Ascending aorta (tissue), 2 donors: ENCODE results near the gene RPS6KA4. TPM values are rescaled to one million over a fixed set of nuclear protein-coding genes. Genes with fewer than 3 reads are reported as not detected.

Experiments
- DNase-seq, 2 donors: peaks; one replicate each; pipeline ENCODE4 v3.0.0-alpha.2; 2019; ENCODE audit warnings: low spot score in 2 of 2
- H3K27ac ChIP-seq, 2 donors: fragments of 200-600 bp; sonication (generic); one replicate each; pipeline ENCODE4 v1.5.1; 2016 to 2017; ENCODE audit warnings: mild to moderate bottlenecking in 1 of 2
- H3K27me3 ChIP-seq: fragments of 200-600 bp; sonication (generic); one replicate; pipeline ENCODE4 v1.5.1; 2017
- H3K36me3 ChIP-seq, 2 donors: fragments of 200-600 bp; sonication (generic); one replicate each; pipeline ENCODE4 v1.5.1; 2016
- H3K4me1 ChIP-seq, 2 donors: fragments of 200-600 bp; sonication (generic); one replicate each; pipeline ENCODE4 v1.5.1; 2016 to 2017; ENCODE audit warnings: mild to moderate bottlenecking in 1 of 2
- H3K4me3 ChIP-seq, 2 donors: fragments of 200-600 bp; sonication (generic); one replicate each; pipeline ENCODE4 v1.5.1; 2016 to 2017; ENCODE audit warnings: mild to moderate bottlenecking in 1 of 2
- H3K9me3 ChIP-seq, 2 donors: fragments of 200-600 bp; sonication (generic); one replicate each; pipeline ENCODE4 v1.5.1; 2016
- intact Hi-C: fragments of 100-400 bp; cut with DNase I; formaldehyde crosslinking; loops from one replicate; pipeline ENCODE4 v1.15.1; 2023
- total RNA-seq: library from RNA; depleted of rRNA; stranded (reverse); fragments of >200 nt; gene quantifications from one replicate; pipeline ENCODE4 v1.1.0, GENCODE V29; 2016
- TF ChIP-seq, protein P1 (sequence below), 3 experiments: fragments of 200-600 bp in 2 of 3; fragments of 450-650 bp in 1 of 3; sonication (generic) in 2 of 3; IDR thresholded peaks; one replicate each; pipeline ENCODE4 v1.5.1; 2016 to 2019; ENCODE audit warnings: antibody characterized with exemption in 3 of 3, mild to moderate bottlenecking in 1 of 3, moderate library complexity in 1 of 3

Gene RPS6KA4
- total RNA-seq, 1 donor from 2014 or later: 81.5 TPM

DNA sequence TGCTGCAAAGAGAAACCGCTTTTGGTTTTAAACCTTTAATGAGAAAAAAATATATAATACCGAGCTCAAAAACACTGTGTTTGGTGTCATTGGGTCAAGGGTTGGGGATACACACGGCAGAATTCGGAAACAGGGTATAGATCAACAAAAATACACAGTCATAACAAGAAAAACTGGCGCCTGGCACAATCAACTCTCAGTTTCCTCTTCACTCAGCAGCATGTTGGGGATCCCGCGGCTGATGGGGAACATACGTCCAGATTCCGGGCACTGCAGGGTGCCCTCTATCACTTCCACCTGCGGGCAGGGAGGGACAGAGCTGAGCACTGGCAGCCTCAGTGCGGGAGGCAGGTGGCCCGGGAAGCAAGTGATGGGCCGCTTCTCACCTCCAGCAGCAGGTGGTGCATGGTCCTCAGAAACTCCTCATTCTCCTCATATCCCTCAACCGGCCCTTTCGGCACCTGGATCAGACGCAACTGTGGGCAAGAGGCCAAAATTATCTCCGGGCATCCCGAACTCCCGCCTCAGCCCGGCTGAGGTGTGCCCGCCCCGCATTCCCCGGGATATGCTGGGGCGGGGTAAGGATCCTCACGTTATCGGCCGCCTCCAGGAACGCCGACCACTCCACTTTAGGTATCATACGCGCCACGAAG lies 42.2 kb upstream of the RPS6KA4 start:
- TF ChIP-seq, protein P1, sequence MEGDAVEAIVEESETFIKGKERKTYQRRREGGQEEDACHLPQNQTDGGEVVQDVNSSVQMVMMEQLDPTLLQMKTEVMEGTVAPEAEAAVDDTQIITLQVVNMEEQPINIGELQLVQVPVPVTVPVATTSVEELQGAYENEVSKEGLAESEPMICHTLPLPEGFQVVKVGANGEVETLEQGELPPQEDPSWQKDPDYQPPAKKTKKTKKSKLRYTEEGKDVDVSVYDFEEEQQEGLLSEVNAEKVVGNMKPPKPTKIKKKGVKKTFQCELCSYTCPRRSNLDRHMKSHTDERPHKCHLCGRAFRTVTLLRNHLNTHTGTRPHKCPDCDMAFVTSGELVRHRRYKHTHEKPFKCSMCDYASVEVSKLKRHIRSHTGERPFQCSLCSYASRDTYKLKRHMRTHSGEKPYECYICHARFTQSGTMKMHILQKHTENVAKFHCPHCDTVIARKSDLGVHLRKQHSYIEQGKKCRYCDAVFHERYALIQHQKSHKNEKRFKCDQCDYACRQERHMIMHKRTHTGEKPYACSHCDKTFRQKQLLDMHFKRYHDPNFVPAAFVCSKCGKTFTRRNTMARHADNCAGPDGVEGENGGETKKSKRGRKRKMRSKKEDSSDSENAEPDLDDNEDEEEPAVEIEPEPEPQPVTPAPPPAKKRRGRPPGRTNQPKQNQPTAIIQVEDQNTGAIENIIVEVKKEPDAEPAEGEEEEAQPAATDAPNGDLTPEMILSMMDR (IDR thresholded peaks at IDR 0.05): no peak
- no peak for DNase-seq
- peaks cover 15 to 30% of the 10 kb centered on the region in 2 donors for H3K36me3 ChIP-seq
- peak overlapping the region; percentile 95 to 99 for H3K27ac ChIP-seq
- H3K4me1 ChIP-seq: peaks cover 7 to 10% of the 10 kb centered on the region in 2 donors
- H3K27me3 ChIP-seq: no peaks in the 10 kb centered on the region
- H3K4me3 ChIP-seq: peak overlapping the region; percentile 75 to 93
- intact Hi-C loops: loop anchor here (1.0 kb wide), 2 partner anchors 11 to 46 kb away; partner anchors contain the start of gene ESRRA
- no peaks in the 10 kb centered on the region for H3K9me3 ChIP-seq

DNA sequence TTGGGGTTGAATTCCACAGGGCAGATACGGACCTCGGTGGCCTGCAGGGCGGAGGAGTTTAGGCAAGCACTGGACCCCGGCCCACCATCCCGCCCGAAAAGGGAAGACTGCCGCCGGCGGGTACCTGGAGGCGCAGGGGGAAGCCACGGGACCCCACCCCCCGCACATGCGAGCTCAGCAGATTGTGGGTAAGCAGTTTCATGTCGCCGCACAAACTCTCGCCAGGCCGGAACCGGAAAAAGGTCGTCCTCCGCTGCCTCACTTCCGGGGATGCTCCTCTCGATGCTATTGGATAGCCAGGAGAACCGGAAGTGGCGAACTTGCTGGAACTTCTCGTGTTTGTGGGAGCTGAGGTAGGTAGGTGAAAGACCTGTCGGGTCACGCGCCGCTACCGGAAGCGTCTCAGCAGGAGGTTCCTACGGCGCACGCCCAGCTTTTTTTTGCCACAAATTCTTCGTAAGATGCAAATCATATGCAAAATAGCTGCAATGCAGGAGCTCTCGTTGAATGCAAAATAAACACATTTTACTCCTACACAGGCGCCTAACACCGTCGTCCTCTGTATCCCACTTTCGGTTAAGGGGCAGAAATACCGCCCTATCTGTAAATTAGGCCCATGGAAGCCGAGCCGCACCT lies 41.5 kb upstream of the RPS6KA4 start, which contains the start of gene TRMT112:
TRMT112 (minus strand) TSS at position 235 of the 636 bp plus-strand sequence; CDS start at position 202, 33 bp downstream.
- peak; percentile 94 to 99 for DNase-seq
- peak within 1 kb of the TSS; percentile 95 to 99 for H3K27ac ChIP-seq
- H3K4me1 ChIP-seq: peaks cover 7 to 10% of the 10 kb centered on the region in 2 donors
- TF ChIP-seq, protein P1 (IDR thresholded peaks at IDR 0.05): no peak
- H3K9me3 ChIP-seq: no peaks in the 10 kb centered on the region
- H3K36me3 ChIP-seq: peaks cover 16 to 34% of the 10 kb centered on the region in 2 donors
- peak within 1 kb of the TSS; percentile 75 to 93 for H3K4me3 ChIP-seq
- no peaks in the 10 kb centered on the region for H3K27me3 ChIP-seq
- intact Hi-C loops: loop anchor here (1.0 kb wide), 2 partner anchors 12 to 47 kb away; partner anchors contain the start of gene ESRRA

- peak; percentile 89 to 98 for DNase-seq
- intact Hi-C loops: loop anchor here (1.0 kb wide), 3 partner anchors 13 to 48 kb away; partner anchors contain the start of gene ESRRA
- peaks cover 19 to 36% of the 10 kb centered on the region in 2 donors for H3K36me3 ChIP-seq
- H3K4me1 ChIP-seq: peaks cover 7 to 10% of the 10 kb centered on the region in 2 donors
- peak within 1 kb of the TSS; percentile 95 to 99 for H3K27ac ChIP-seq
- H3K27me3 ChIP-seq: no peaks in the 10 kb centered on the region
- TF ChIP-seq, protein P1 (IDR thresholded peaks at IDR 0.05): peak in 2 of 3 experiments; percentile 36 to 47
- no peaks in the 10 kb centered on the region for H3K9me3 ChIP-seq
- peak within 1 kb of the TSS; percentile 75 to 93 for H3K4me3 ChIP-seq
These were observed 40.8 kb upstream of the RPS6KA4 start, which contains the start of gene PRDX5 for GRCh38 chr11:64317961-64318765. TSS of gene PRDX5 (plus strand) at chr11:64318121. CDS start at chr11:64318216, 95 bp downstream.

DNA sequence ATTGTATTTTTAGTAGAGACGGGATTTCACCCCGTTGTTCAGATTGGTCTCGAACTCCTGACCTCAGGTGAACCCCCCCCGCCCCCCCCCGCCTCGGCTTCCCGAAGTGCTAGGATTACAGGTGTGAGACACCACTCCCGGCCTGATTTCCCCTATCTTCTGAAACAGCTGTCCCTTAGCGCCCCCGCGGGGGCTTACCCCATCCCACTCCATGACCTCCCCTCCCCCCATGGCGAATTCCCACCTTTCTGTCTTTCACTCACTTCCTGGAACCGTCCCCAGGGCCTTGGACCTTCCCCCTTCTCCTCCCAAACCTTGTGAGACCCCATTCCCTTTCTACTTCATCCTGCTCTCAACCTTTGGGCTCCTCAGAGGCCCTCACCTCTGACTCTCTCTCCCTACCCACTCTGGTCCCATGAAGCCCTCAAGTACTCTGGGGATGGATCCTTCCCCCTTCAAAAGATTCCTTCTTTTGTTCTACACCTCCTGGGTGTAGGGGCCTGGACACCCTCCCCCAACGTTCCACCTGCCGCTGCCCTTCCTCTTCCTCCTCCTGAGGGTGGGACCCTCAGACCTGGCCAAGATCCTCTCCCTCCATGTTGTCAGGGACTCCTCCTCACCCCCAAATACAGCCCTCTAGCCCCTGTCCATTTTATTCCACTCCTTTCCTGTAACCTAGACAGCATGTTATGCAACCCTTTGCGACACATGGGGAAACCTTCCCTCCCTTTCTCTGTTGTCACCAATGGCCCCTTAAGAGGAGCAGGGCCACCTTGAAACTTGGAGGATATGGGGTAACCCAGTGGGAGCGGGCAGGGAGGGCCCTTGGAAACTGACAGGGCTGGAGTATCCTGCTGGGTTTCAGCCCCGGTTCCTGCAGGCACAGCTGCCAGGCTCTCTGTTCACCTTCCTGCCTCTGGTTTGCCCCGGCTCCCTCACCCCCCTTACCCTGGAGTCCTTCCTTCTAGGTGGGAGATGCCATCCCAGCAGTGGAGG lies 39.9 kb upstream of the RPS6KA4 start:
- peak overlapping the region; percentile 75 to 93 for H3K4me3 ChIP-seq
- TF ChIP-seq, protein P1 (IDR thresholded peaks at IDR 0.05): no peak
- intact Hi-C loops: loop anchor here (1.0 kb wide), 1 partner anchor 36 kb away; no protein-coding TSS in a partner anchor
- peaks cover 19 to 36% of the 10 kb centered on the region in 2 donors for H3K36me3 ChIP-seq
- DNase-seq: peak in 1 of 2 donors; percentile 63
- H3K9me3 ChIP-seq: no peaks in the 10 kb centered on the region
- peak overlapping the region; percentile 95 to 99 for H3K27ac ChIP-seq
- H3K4me1 ChIP-seq: peaks cover 7 to 10% of the 10 kb centered on the region in 2 donors
- no peaks in the 10 kb centered on the region for H3K27me3 ChIP-seq
